Right lobe of liver (tissue), 4 donors: ENCODE data around the gene KDELR3.

ENCODE experiments used
- POLR2A ChIP-seq: fragments of 450-650 bp; IDR thresholded peaks from one replicate; pipeline ENCODE4 v1.6.1; 2017; ENCODE audit warnings: antibody characterized with exemption, mild to moderate bottlenecking
- TF ChIP-seq, protein P1 (sequence below), 4 donors: fragments of 200-600 bp in 3 of 4; fragments of 450-650 bp in 1 of 4; IDR thresholded peaks; one replicate each; pipeline versions ENCODE4 v1.5.1 to v1.8.0; 2016 to 2022; ENCODE audit warnings: antibody characterized with exemption in 4 of 4, mild to moderate bottlenecking in 2 of 4
- donor health status: DM: no; HTN: no; CAD: no.
- donor health status: DM: no; HTN: no; CAD: no.
- donor health status: DM: no; HTN: yes; CAD: no.

DNA sequence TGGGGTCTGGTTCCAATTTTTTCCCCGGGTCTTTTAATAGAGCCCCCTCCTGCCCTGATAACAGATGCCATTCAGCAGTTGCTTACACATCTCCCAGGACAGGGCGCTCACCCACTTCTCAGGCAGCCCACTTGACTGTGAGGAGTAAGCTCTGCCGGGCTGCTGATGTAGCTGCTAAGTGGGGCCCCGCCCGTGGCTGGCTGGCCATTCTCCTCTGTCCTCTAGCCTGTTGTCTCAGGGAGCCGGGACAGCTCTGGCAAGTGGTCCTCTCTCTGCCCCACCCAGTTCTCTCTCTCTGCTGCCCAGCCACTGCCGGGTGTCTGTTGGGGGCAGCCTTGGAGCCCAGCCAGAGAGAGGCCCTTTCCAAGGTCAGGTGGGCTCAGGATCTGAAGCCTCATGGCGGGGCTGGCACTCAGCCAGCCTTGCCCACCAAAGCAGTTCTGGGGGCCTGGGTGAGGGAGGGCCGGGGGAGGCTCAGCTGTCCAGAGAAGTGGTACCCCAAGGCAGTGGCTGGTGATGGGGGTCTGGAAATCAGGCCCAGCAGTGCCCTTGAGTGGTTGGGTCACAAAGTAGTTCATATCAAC lies 21.8 kb upstream of the KDELR3 start:
- TF ChIP-seq, protein P1, sequence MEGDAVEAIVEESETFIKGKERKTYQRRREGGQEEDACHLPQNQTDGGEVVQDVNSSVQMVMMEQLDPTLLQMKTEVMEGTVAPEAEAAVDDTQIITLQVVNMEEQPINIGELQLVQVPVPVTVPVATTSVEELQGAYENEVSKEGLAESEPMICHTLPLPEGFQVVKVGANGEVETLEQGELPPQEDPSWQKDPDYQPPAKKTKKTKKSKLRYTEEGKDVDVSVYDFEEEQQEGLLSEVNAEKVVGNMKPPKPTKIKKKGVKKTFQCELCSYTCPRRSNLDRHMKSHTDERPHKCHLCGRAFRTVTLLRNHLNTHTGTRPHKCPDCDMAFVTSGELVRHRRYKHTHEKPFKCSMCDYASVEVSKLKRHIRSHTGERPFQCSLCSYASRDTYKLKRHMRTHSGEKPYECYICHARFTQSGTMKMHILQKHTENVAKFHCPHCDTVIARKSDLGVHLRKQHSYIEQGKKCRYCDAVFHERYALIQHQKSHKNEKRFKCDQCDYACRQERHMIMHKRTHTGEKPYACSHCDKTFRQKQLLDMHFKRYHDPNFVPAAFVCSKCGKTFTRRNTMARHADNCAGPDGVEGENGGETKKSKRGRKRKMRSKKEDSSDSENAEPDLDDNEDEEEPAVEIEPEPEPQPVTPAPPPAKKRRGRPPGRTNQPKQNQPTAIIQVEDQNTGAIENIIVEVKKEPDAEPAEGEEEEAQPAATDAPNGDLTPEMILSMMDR (IDR thresholded peaks at IDR 0.05): no peak
- TF ChIP-seq POLR2A: no peak
